Measurements from ENCODE around the gene SLC7A11.

Gene SLC7A11

DNA sequence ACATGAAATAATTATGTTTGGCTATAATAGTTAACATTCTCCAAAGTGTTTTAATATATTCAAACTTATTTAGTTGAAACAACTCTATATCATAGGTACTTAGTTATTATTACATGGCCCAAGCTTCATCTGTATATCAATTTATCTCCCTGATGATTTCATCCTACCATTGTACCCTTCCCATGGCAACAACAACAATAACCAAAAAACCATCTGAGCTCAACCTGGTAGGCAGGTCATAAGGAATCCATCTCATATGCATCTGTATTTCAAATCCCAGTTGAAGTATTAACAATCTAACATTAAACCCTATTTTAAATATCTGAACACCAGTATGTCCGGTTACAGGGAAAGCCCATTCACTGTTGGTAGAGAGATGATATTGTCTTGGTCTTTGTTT lies 33.1 kb upstream of the SLC7A11 start:
- TF ChIP-seq, protein P1, sequence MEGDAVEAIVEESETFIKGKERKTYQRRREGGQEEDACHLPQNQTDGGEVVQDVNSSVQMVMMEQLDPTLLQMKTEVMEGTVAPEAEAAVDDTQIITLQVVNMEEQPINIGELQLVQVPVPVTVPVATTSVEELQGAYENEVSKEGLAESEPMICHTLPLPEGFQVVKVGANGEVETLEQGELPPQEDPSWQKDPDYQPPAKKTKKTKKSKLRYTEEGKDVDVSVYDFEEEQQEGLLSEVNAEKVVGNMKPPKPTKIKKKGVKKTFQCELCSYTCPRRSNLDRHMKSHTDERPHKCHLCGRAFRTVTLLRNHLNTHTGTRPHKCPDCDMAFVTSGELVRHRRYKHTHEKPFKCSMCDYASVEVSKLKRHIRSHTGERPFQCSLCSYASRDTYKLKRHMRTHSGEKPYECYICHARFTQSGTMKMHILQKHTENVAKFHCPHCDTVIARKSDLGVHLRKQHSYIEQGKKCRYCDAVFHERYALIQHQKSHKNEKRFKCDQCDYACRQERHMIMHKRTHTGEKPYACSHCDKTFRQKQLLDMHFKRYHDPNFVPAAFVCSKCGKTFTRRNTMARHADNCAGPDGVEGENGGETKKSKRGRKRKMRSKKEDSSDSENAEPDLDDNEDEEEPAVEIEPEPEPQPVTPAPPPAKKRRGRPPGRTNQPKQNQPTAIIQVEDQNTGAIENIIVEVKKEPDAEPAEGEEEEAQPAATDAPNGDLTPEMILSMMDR (IDR thresholded peaks at IDR 0.05; ENCODE audit: low read length, missing control alignments): no peak
- peak; percentile 50 for DNase-seq (ENCODE audit: low read depth)
- no peak overlapping the region for H3K4me3 ChIP-seq (replicated peaks; ENCODE audit: low read depth, low read length)

DNA sequence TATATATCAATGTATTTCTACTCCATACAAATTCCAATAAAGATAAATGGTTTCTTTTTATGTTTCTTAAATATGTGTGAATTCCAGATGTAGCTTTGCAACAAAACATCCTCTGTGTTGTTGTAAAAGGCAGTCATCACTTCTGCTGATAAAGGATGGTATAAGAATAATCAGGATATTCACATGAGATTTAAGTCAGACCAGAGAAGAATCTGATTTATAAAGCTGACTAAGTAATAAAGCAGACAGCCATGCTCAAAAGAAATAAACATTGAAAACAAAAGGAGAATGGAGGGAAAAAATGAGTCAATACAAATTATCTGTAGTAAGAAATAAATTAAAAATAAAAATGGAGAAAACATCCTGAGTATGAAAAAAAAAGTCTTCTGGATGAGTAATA lies 27.0 kb upstream of the SLC7A11 start:
- H3K4me3 ChIP-seq (replicated peaks; ENCODE audit: low read depth, low read length): no peak overlapping the region
- TF ChIP-seq, protein P1 (IDR thresholded peaks at IDR 0.05; ENCODE audit: low read length, missing control alignments): no peak
- no peak for DNase-seq (ENCODE audit: low read depth)

DNA sequence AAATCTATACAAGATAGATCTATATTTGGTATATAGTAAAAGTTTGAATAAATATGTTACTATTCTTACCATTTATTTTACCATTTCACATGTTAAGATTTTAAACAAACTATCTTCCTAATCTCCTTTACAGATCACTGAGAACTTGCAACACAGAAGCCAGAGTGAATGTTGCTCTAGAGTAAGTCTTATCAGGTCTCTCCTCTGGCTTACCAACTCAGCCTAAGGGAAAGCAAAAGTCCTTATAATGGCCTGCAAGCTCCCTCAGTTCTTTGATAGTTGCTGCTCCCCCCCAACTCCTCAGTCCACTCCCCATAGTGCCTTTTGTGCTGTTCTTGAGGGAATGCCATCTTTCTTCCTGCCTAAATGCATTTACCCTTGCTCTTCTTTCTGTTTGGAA lies 25.7 kb upstream of the SLC7A11 start:
- DNase-seq (ENCODE audit: low read depth): no peak
- TF ChIP-seq, protein P1 (IDR thresholded peaks at IDR 0.05; ENCODE audit: low read length, missing control alignments): no peak
- no peak overlapping the region for H3K4me3 ChIP-seq (replicated peaks; ENCODE audit: low read depth, low read length)

DNA sequence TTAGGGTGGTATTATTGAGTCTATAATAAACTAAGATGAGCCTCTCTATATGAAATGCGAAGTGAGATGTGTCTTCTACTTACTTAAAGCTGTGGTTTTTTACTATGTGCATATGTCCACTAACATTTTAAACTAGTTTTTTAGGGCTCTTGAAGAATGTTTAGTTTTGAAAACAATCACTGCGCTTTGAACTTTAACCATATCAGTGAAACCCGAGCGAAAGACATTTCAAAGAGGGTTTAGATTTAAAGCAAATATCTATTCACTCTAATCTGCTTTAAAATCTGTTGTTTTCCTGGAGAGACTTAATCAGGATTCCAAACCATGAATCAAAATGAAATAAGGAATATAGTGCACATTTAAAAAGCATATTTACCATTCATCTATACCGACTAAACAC lies 24.8 kb upstream of the SLC7A11 start:
- TF ChIP-seq, protein P1 (IDR thresholded peaks at IDR 0.05; ENCODE audit: low read length, missing control alignments): no peak
- DNase-seq (ENCODE audit: low read depth): no peak
- no peak overlapping the region for H3K4me3 ChIP-seq (replicated peaks; ENCODE audit: low read depth, low read length)

DNA sequence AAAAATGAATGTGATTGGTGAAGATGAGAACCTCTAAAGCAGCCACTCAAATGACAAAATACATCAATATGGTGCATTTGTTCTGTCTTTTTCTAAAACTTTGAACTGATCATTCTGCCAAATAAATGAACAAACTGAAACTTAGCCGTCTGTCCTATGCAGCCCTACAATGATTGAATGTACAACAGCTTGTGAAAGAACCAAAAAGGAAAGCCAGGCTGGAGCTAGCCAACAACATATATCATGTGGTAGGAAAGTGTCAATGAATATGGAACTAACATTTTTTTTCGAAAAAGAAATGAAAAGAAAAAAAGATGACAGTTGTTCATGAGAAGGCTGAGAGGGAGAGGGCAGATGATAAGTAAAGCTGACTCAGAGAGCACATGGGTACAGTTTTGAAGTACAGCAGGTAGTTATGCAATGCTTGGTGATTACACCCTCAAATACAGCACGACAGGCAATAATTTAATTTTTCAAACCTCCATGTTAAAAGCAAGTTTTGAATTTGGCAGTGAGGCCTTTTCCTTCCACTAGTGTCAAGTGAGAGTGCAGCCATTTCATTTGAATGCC lies 21.2 kb upstream of the SLC7A11 start:
- TF ChIP-seq, protein P1 (IDR thresholded peaks at IDR 0.05; ENCODE audit: low read length, missing control alignments): no peak
- H3K4me3 ChIP-seq (replicated peaks; ENCODE audit: low read depth, low read length): no peak overlapping the region
- peak; percentile 65 for DNase-seq (ENCODE audit: low read depth)

DNA sequence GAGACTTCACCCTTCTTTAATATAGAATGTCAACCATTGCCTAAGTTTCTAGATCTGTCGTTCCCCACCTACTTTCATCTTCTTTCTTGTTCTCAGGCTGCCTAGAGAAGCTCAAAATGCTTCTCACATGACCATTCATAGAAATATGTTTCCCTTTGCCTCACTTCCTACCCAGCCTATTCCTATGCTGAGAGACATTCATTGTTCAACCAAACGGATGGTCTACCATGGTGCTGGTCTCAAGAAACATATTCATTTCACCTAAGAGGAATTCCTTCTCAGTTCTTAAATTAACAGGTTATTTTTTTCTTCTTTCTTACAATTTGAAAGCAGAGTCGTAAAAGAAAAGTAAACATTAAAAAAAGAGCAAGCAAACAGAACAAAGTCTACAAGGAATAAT lies 20.3 kb upstream of the SLC7A11 start:
- TF ChIP-seq, protein P1 (IDR thresholded peaks at IDR 0.05; ENCODE audit: low read length, missing control alignments): no peak
- H3K4me3 ChIP-seq (replicated peaks; ENCODE audit: low read depth, low read length): no peak overlapping the region
- DNase-seq (ENCODE audit: low read depth): no peak

DNA sequence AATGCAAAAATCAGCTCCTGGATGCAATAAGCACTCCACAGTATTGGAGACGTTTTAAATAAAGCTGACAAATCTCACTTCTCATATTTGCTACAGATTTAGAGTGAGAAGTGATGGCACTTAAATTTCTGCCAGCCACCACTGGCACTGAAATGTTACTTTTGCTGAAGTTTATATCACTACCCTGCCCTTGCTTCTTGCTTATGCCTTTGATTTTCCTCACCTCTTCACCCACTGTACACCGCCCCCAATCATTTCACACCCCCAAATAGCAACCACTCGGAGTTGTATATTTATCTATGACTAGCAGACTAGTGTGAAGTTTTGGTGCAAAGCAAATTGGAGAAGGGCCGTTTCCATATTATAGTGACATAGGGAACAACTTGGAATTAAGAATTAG lies 19.9 kb upstream of the SLC7A11 start:
- no peak overlapping the region for H3K4me3 ChIP-seq (replicated peaks; ENCODE audit: low read depth, low read length)
- DNase-seq (ENCODE audit: low read depth): no peak
- TF ChIP-seq, protein P1 (IDR thresholded peaks at IDR 0.05; ENCODE audit: low read length, missing control alignments): no peak
